Lower lobe of right lung (tissue), 2 donors: Measurements from ENCODE around the gene KLF9. TPM values are rescaled to one million over a fixed set of nuclear protein-coding genes. Genes with fewer than 3 reads are reported as not detected.
A peak's percentile ranks its signal among the peaks of the same experiment; 100 is the strongest.

ENCODE experiments used
- ATAC-seq, 2 donors: fragments of 200-7000 bp; cut with Tn5 transposase; one replicate each; pipeline ENCODE4 v1.9.1; 2020 to 2022; ENCODE audit warnings: mild to moderate bottlenecking in 2 of 2, moderate library complexity in 2 of 2
- DNase-seq: peaks from one replicate; pipeline ENCODE4 v3.0.0-alpha.2; 2020
- H3K27ac ChIP-seq: fragments of 200-600 bp; one replicate; pipeline ENCODE4 v1.8.0; 2022
- H3K27me3 ChIP-seq: fragments of 200-600 bp; one replicate; pipeline ENCODE4 v1.8.0; 2022; ENCODE audit warnings: low read depth
- H3K36me3 ChIP-seq: fragments of 200-600 bp; one replicate; pipeline ENCODE4 v1.8.0; 2022; ENCODE audit warnings: mild to moderate bottlenecking
- H3K4me1 ChIP-seq: fragments of 200-600 bp; one replicate; pipeline ENCODE4 v1.8.0; 2022
- H3K4me3 ChIP-seq: fragments of 200-600 bp; one replicate; pipeline ENCODE4 v1.8.0; 2022; ENCODE audit warnings: mild to moderate bottlenecking
- H3K9me3 ChIP-seq: fragments of 200-600 bp; one replicate; pipeline ENCODE4 v1.8.0; 2022
- CTCF ChIP-seq: fragments of 200-600 bp; IDR thresholded peaks from one replicate; pipeline ENCODE4 v1.8.0; 2022; ENCODE audit warnings: antibody characterized with exemption, mild to moderate bottlenecking
- intact Hi-C: fragments of 100-400 bp; cut with DNase I; formaldehyde crosslinking; loops from one replicate; pipeline ENCODE4 v1.11.0; 2022
- total RNA-seq: library from RNA; stranded (reverse); fragmentation: NEBNext Ultra II Directional; extraction: Animal tissue kit (Norgen Biotek cat#: 25700); gene quantifications from one replicate; pipeline ENCODE4 v1.2.1, GENCODE V29; 2021
- donor health status: DM: no; HTN: yes; CAD: no; lungs with severe emphysema.

KLF9 gene
- total RNA-seq, 1 donor from 2014 or later, result 76.9 TPM

GRCh38 chr9:70421272-70422180 is 7.1 kb upstream of the KLF9 start:
- TF ChIP-seq CTCF, result no peak
- Histone ChIP-seq H3K27me3 (no peaks in the 10 kb centered on the region), H3K4me3 (peak overlapping the region; percentile 56), H3K27ac (peak overlapping the region; percentile 100), H3K9me3 (no peaks in the 10 kb centered on the region), H3K4me1 (peaks cover 44% of the 10 kb centered on the region), H3K36me3 (no peaks in the 10 kb centered on the region)
- intact Hi-C loops, result no loop called here
- DNase-seq, result no peak
- ATAC-seq, result no peak

- Histone ChIP-seq H3K4me3 (peak overlapping the region; percentile 56), H3K9me3 (no peaks in the 10 kb centered on the region), H3K36me3 (no peaks in the 10 kb centered on the region), H3K4me1 (peaks cover 52% of the 10 kb centered on the region), H3K27ac (peak overlapping the region; percentile 100), H3K27me3 (no peaks in the 10 kb centered on the region)
- intact Hi-C loops, result no loop called here
- ATAC-seq (peak; percentile 57 to 62), DNase-seq (peak; percentile 92)
- TF ChIP-seq CTCF, result no peak
Measured at GRCh38 chr9:70420441-70421271, 6.2 kb upstream of the KLF9 start.

- Histone ChIP-seq H3K9me3 (no peaks in the 10 kb centered on the region), H3K36me3 (no peaks in the 10 kb centered on the region), H3K27me3 (no peaks in the 10 kb centered on the region), H3K4me3 (peak overlapping the region; percentile 56), H3K4me1 (peaks cover 61% of the 10 kb centered on the region), H3K27ac (peak overlapping the region; percentile 100)
- ATAC-seq (peak; percentile 81 to 87), DNase-seq (peak; percentile 98)
- intact Hi-C loops, result loop anchor here (10.0 kb wide), 1 partner anchor 55 kb away; no protein-coding TSS in a partner anchor
- peak; percentile 17 for TF ChIP-seq CTCF
Measured at GRCh38 chr9:70419556-70420440, 5.3 kb upstream of the KLF9 start.

- DNase-seq (peak; percentile 96), ATAC-seq (peak; percentile 70 to 79)
- TF ChIP-seq CTCF, result no peak
- H3K36me3 ChIP-seq, result no peaks in the 10 kb centered on the region
- H3K27ac ChIP-seq, result peak overlapping the region; percentile 100
- peaks cover 64% of the 10 kb centered on the region for H3K4me1 ChIP-seq
- no peaks in the 10 kb centered on the region for H3K9me3 ChIP-seq
- peak overlapping the region; percentile 56 for H3K4me3 ChIP-seq
- intact Hi-C loops, result loop anchor here (10.0 kb wide), 1 partner anchor 56 kb away; no protein-coding TSS in a partner anchor
- no peaks in the 10 kb centered on the region for H3K27me3 ChIP-seq
Measured at GRCh38 chr9:70418822-70419555, 4.5 kb upstream of the KLF9 start.
